GM18868 (cell line): Measurements from ENCODE around the gene SETD3.

Source experiments
- ATAC-seq: cut with Tn5 transposase; IDR thresholded peaks from one replicate; pipeline ENCODE4 v1.9.1; 2021; ENCODE audit warnings: mild to moderate bottlenecking, moderate library complexity; ENCODE audit not compliant: unreplicated experiment

Gene SETD3

DNA sequence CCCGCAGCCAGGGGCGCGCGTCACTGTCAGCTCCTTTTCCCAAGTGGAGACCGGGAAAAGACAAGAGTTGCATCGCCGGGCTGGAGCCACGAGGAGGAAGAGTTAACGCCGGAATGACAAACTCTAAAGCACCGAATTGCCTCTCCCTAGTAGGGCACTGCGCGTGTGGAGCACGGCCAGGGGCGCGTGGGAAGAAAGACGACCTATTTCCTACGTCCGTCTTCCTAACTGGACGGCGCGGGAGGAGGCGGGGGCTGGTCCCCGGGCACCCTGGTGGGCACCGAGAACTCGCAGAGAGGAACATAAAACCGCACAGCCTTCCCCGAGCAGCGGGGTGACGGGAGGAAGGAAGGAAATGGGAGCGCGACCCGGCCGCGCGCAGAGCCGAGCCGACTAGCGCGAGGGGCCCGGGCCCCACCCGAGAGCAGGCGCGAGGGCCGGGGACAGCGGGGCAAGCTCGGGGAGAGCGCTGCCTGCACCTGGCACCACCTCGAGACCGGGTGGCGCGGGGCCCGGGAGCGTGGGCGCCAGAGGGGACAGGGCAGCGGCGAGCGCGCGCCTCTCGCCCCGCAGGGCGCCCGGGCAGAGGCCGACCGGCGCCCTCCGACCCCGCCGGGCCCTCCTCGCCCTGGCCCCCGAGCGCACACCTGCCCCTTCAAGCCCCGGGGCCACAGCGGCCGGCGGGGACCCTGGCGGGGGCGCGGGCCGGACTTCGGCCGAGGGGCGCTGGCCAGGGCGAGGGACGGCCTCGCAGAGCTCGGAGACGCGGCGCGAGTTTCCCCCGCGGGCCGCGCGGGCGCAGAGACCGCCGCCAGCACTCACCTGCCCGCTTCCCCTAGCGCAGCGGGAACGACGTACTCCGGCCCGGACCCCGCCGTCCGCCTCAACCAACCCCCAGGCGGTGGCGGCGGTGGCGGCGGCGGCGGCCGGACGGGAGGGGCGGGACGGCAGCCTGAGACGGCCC lies at the start of gene SETD3:
Gene SETD3, minus strand, starts transcription at position 954 of the 964 bp plus-strand sequence. CDS start 15,054 bp downstream, outside the sequence.
- peak; percentile 2 for ATAC-seq

DNA sequence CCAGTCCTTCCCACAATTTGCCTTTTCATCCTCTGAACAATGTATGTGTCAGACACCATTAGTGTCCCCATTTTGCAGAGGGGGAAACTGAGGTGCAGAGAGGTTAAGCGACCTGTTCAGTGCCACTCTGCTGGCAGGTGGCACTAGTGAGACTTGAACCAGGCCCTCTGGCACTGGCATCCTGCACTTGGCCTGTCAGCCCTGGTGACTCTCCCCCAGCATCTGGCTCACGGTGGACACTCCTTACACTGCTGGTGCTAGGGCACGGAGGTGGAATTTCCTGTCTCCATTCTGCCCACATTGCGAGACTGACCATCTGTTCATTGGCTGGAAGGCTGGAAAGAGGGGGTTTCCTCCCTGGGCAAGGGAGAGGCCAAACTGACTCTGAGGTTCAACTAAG lies 49.2 kb upstream of the SETD3 start:
- no peak for ATAC-seq

DNA sequence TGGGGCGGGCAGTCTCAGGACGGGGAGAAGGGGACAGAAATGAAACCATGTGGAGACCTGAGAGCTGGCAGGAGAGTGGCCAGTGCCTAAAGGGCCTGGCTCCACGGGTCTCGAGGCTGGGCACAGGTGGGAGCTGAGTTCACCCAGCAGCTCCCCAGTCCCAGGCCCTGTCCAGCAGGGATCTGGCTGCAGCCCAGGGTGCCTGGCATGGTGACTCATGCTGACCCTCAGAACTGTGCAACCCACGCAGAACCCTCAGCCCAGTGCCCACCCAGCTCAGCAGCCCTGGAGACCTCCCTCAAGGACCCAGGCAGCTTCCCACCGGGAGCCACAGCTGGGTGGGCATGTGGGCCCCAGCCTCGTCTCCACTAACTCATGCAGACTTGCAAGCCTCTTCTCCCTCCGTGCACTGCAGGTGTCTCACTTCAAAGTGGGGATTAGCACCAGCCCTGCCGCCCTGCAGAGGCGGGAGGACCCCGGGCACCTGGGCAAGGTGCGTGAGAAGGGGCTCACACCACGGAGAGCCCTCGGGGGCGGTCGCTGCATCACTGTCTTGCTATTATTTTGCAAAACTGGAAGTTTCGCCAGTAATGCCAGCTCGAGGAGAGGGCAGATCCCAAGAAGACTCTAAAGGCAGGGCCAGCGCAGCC lies 46.9 kb upstream of the SETD3 start:
- no peak for ATAC-seq

DNA sequence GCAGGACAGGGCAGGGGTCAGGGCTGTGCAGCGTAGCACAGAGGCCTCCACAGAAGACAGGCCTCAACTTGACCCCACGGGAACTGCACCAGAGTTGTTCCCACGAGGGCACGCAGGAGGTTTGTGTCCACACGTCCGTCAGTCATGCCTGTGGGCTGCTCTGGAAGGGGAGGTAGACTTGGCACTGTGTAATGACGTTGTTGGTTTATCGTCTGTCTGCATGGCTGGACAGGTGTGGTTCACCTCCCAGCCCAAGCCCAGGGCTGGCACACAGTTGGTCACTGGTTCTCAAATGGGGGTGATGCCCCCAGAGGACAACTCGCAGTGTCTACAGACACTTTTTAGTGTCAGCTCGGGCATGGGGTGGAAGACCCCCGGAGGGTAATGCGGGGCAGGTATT lies 46.4 kb upstream of the SETD3 start:
- ATAC-seq = no peak

DNA sequence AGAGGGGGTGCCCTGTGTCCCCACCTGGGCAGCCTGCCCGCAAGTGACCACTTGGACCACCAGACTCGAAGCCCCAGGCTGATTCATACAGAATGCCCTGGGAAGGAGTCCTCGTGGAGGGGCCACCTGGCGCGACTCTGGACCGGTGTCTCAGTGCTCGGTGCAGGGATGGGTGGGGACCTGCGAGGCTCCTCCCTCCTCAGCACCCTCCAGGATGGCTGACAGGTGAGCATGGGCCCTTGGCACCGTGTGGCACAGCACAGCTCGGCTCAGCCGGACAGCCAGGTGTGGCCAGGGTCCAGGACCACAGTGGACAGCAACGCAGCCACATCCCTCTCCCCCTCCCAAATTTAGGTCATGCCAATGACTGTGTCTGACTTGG lies 45.0 kb upstream of the SETD3 start:
- no peak for ATAC-seq

DNA sequence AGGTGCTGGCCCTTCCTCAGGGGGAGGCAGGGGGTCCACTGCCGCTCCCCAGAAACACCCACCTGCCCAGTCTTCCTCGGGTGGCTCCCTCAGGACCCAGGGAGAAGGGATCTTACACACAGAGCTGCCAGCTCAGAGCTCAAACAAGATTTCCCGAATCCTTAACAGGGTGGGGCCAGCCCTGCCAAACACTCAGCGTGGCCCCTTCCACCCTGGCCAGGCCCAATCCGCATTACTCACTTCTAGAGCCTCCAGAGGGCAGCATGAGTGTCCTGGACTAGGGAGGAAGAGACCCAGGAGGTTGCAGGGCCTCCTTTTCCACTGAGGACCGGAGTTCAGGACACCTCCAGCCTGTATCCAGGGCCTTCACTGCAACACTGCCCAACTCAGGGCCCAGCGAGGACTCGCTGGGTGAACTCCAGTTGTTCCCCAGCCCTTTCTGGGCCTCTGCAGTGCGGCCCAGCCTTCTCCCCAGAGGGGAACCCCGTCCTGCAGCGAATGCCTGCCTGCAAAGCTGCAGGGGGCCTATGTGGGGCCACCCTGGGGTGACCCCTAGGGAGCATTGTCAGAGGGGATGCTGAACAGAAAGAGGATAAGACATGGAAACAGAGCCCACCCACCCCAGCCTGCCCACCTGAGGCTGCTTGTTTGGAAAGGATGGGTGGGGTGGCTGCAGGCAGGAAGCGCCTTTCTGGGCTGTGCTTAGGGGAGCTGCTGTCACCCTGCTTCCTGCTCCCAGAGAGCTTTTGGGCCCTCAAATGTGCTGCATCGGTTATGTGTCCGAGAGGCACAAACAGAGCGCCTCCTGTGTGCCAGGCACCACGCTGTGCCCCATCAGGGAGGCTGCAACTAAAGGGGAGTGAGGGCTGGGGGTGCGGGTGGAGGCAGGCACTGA lies 44.4 kb upstream of the SETD3 start:
- ATAC-seq = no peak

DNA sequence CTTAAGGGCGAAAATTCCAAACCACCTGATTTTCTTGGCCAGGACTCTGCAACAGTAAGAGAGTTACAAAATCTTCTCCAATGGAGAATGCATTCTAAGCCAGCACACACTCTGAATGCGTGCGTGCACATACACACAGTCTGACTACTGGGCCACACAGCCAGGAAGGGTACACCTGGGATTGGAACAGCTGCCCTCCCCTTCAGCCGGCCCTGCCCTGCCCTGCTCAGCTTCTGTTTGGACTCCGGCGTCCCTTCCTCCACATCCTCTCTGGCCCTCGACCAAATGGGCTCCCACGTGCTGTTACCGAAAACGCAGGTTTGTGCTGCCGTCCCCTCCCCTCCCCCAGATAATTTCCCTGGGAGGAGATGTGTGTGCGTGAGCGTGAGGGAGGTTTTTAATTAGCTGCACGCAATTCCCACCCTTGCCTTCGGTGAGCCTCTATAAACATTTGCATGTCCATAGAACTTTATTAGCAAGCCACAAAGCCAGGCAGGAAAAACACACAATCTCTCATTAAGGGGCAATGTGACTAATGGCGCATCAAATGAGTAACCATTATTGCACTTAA lies 43.5 kb upstream of the SETD3 start:
- no peak for ATAC-seq

DNA sequence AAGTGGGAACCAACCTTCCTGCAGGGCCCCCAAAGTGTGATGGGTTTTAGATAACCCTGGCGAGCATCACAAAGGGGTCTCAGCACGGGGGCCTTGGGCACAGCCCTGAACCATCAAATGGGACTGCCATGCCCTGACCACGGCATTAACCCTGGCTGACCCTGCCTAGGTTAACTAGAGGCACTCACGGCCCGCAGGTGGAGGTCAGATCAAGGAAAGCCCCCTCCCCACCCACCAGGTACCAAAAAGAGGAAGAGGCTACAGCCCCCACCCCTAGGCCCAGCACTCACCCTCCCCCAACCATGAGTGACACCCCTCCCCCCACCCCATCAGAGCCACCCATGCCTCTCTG lies 43.0 kb upstream of the SETD3 start:
- no peak for ATAC-seq

DNA sequence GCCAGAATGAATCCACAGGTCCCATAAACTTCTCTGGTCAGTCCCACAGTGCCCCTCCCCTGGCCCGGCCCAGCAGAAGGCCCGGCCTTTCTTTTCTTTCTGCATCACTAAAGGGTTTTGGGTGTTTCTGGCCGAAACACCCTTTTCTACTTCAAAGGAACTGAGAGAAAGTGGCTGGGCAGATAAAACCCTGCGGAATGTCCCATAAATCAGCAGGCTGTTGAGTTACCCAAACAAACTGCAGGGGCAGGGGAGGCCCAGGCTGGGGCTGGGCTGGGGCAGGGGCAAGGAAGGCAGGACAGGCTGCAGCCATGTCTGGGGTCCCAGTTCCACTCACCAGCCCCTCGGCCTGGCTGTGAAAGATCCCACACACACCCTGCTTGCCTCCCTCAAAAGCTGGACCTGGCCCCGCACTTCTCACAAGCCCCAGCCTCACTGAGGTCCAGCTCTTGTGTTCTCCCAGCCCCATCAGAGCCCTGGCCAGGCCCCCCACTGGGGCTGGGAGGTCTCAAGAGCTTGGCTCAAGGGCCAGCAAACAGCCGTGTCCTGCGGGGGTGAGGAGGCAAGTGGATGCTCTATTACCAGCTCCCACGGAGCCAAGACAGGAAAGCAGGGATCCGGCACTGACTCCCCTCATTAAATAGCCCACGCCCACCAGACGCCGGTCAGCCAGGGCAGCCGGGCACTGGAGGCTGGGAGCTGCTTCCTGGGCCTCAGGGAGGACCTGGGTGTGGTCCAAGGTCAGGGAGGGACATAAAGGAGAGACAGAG lies 42.5 kb upstream of the SETD3 start:
- ATAC-seq = no peak

DNA sequence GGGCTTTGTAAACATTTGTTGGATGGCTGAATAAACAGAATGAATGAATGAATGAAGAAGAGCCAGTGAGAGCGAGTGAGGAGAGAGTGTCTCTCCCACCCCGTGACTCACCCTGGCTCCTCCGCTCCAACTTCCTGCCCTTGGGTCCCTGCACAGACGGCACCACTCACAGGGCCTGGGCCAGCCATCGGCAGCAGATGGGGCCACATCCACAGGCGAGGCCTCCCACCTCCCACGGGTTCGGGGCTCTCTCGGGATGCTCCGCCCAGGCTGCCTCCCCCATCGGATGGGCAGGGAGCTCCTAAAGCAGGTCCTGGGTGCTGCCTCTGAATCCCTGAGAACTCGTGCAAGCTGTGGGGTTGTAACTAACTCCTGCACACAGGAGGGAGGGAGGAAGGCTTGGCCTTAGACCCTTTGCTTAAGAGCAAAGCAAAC lies 41.8 kb upstream of the SETD3 start:
- ATAC-seq = no peak

DNA sequence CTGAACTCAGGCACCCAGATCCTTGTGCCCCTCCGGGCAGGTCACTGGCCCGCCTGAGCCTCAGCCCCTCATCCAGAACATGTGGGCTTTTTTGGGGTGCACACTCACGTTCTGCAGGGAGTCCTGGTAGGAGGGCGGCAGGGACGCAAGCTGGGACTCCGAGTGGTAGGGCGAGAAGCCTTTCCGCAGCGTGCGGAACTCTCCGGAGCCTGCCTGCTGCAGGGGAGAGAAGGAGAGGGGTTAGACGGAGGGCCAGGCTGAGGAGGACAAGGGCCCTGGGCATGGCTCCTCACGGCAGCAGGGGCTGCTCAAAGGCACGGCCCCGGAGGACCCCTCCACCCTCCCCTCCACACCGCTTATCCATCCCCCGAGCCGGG lies 41.4 kb upstream of the SETD3 start:
- no peak for ATAC-seq

DNA sequence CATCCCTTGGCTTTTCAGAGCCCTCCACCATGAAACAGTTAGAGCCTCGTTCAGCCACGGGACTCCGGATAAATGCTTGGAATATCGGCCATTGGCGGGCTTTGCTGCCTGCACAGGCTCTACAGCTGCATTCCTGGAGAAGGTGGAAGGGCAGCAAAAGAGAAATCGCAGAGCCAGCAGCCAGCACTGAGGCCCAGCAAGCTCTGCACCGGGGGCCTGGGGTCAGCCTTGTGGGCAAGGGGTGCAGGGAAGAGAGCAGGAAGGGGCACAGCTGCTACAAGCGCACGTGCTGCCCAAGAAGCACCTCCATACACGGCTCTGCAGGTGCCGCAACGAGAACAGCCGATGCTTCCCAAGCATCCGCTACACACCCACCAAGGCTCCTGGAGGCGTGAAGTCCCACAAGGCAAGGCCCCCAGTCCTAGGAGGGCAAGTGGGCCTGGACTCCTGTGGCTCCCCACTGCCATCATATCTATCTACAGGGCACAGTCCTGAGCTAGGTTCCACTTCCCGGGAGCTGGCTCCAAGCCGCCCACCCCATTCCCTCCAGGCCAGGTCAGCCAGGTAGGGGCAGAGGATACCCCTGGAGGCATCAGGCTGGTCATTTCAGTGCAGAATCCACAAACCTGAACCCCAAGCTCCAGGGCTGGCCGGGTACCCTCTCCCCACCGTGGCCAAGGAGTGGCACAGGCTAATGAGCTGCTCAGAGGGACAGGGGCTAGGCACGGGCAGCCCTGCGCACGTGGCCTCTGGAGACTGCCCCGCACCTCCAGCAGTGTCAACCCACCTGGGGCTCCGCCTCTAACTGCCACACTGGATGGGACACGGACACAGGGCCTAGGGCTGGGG lies 40.7 kb upstream of the SETD3 start:
- no peak for ATAC-seq

DNA sequence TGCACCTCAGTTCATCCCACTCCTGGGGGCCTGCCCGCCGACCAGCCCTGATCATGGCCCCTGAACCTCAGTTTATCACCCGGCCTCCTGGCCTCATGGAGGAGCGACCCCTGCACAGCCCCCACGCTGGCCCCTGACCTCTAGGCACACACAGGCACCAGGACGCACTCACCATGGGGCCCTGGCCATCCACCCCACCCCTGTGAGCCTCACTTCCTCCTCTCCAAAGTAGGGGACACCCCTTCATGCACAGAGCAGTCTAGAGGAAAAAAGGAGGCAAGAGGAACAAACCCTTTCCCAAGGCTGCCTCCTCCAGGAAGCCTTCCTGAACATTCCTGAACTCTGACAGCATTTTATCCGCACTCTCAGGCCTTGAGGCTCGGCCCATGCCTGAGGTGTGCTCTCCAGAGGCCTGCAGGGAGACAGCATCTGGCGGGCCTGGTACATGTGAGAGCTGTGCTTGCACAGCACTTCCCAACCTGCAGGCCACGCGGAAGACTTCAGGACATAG lies 40.0 kb upstream of the SETD3 start:
- no peak for ATAC-seq

DNA sequence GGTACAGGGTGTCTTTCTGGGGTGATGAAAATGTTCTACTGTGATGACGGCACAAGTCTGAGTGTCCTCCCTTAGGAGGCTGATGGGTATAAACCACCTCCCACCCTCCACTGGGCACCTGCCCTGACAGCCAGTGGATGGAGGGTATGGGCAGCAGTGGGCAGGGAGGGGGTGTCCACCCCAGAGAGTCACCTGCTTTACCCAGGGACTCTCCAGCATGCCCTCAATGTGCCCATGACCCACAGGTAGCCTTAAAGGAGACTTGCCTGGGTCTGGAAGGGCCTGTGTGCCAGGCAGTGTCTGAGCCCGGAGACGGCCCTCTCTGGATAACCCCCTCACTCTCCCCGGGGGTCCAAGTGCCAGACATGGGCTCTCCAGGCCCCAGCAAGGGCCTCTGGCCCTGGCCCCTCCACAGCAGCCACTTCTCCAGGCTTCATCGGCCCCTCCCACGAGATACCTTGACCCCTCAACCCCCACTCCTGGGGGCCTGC lies 39.3 kb upstream of the SETD3 start:
- no peak for ATAC-seq

DNA sequence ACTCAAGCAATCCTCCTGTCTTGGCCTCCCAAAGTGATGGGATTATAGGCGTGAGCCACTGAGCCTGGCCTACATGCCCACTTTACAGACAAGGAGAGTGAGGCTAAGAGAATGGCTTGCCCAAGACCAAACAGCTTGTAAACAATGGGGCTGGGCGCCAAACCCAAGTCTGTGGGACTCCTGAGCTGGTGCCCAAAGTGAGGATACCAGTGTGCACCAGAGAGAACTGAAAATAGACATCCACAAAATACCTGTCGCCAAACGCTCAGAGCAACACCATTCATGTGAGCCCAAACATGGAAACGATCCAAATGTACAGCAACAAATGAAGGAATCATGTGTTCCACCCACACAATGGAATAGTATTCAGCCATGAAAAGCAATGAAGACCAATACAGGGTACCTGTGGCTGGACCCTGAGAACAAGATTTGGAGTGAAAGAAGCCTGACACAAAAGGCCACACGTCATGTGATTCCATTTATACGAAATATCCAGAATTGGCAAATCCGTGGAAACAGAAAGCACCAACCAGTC lies 38.8 kb upstream of the SETD3 start:
- no peak for ATAC-seq

DNA sequence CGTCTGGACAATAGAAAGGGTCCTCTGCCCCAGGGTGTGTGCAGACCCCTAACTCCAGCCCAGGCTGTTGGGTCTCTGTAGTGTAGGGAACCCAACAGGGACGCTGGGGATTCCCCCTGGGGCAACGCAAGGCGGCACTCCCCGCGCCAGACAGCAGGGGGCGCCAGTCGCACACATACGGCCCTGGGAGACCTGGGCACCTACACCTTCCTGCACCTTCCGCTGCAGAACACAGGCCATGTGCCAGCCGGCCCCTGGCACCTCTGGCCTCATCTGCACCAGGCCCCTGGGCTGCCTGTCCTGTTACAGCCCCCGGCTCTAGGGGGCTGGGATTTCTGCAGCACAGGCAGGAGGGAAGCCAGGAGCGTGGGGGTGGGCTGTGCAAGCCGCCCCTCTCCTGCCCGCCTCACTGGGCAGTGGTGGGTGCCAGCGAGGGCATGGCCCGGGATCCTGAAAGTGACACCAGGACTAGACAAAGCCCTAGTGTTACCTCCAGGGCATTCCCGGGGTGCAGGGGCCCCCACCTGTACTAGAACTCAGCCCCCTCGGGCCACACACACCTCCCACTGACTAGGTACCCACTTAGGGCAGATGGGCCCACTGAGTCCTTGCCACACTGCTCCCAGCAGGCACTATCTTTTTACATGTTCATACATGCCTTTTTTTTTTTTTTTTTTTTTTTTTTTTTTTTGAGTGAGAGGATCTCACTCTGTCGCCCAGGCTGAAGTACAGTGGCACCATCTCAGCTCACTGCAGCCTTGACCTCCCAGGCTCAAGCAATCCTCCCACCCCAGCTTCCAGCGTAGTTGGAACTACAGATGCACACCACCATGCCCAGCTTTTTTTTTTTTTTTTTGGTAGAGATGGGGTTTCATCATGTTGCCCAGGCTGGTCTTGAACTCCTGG lies 38.0 kb upstream of the SETD3 start:
- ATAC-seq = peak; percentile 75

DNA sequence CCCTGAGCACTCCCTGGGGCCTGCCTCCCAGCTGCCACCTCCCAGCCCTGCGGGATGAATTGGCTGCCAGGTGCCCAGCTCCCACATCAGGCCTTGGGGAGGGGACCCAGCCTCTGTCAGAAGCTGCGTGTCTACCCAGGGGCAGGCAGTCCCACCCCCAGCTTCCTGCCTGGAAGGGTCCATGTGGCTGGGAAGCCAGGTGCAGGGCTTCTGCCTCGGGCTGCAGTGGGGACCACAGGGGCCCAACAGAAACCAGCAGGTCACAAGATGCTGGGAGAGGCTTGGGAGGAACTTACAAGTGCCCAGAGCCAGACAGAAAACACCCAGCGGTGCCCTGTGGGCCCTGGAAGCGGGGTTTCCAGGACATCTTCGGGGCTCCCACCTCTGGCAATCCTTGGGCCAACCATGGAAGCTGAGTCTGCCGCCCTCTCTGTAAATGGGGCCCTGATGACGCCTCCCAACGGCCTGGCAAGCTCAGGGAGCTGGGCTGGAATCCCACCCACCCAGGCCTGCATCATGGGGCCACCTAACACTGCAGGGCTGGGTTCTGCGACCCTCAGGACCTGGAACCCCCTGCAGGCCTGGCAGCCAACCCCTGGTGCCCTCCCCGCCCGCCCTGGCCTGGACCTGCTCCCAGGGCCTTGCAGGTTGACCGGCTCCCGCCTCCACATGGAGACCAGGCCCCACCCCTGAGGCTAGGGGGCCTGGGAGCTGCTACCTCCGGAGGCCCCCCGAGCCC lies 37.2 kb upstream of the SETD3 start:
- ATAC-seq = no peak
